PFSK-1 (cell line): ENCODE measurements around the gene TBC1D17.

ENCODE experiments used
- POLR2AphosphoS5 ChIP-seq: IDR thresholded peaks from 2 replicates; pipeline ENCODE4 v1.6.1; 2012; ENCODE audit warnings: low read depth, mild to moderate bottlenecking, control low read depth, low read length, moderate library complexity
- SIN3A ChIP-seq: IDR thresholded peaks from 2 replicates; pipeline ENCODE4 v1.6.1; 2012; ENCODE audit warnings: mild to moderate bottlenecking, low read length, moderate library complexity, borderline replicate concordance; ENCODE audit not compliant: insufficient read depth
- TAF1 ChIP-seq: IDR thresholded peaks from 2 replicates; pipeline ENCODE4 v1.6.1; 2012; ENCODE audit warnings: low read length, control low read depth, borderline replicate concordance; ENCODE audit not compliant: insufficient read depth
- TF ChIP-seq, protein P1 (sequence below), 2 experiments: IDR thresholded peaks; 2 replicates each; pipeline versions ENCODE4 v1.6.1 to v1.8.0; 2011 to 2012; ENCODE audit warnings: low read depth in 2 of 2, low read length in 2 of 2, control low read depth in 1 of 2, inconsistent platforms in 1 of 2, mild to moderate bottlenecking in 1 of 2, moderate library complexity in 1 of 2; ENCODE audit not compliant: insufficient read depth in 1 of 2

DNA sequence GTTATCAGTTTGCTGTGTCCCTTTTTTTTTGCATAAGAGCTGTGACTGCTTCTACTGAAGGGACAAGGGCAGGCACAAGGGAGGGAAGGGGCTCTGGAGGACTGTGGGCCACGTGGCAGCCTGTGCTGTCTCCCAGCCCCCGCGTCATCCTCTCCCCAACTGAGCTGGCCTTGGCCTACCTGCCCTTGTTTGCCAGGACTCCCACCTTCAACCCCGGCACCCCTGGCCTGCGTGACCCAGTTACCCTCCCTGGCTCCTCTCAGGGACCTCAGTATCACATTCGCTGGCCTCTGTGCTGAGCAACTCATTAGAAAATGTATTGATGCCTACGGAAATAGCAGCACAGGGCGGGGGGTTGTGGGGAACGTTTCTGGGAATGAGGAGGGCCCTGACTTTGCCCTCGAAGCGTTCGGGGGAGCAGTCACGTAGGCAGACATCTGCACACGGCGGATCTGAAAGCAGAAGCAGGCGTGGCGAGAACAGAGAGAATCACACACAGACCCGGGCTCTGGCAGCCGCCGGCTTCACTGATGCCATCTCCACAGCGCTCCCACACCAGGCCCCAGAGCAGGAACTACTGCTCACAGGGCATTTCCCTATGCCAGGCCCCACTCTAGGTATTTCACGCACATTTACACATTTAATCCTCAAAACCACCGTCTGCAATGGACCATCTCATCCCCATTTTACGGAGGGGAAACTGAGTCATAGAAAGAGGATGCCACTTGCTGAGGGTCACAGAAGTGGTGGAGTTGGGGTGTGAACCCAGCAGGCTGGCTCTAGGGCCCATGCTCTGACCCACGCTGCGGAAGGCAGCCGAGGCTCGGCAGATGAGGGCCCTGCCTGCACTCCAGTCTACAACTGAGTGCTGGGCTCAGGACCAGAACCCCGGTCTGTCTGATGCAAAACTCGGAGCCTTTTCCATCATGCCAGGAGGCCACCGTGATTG lies 45.8 kb downstream of the TBC1D17 start:
- TF ChIP-seq, protein P1, sequence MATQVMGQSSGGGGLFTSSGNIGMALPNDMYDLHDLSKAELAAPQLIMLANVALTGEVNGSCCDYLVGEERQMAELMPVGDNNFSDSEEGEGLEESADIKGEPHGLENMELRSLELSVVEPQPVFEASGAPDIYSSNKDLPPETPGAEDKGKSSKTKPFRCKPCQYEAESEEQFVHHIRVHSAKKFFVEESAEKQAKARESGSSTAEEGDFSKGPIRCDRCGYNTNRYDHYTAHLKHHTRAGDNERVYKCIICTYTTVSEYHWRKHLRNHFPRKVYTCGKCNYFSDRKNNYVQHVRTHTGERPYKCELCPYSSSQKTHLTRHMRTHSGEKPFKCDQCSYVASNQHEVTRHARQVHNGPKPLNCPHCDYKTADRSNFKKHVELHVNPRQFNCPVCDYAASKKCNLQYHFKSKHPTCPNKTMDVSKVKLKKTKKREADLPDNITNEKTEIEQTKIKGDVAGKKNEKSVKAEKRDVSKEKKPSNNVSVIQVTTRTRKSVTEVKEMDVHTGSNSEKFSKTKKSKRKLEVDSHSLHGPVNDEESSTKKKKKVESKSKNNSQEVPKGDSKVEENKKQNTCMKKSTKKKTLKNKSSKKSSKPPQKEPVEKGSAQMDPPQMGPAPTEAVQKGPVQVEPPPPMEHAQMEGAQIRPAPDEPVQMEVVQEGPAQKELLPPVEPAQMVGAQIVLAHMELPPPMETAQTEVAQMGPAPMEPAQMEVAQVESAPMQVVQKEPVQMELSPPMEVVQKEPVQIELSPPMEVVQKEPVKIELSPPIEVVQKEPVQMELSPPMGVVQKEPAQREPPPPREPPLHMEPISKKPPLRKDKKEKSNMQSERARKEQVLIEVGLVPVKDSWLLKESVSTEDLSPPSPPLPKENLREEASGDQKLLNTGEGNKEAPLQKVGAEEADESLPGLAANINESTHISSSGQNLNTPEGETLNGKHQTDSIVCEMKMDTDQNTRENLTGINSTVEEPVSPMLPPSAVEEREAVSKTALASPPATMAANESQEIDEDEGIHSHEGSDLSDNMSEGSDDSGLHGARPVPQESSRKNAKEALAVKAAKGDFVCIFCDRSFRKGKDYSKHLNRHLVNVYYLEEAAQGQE (IDR thresholded peaks at IDR 0.05; ENCODE audit: insufficient read depth in 1 of 2, low read depth in 2 of 2, low read length in 2 of 2): no peak
- TF ChIP-seq POLR2AphosphoS5 (no peak), SIN3A (no peak), TAF1 (no peak)
